Testis (tissue), 3 donors: ENCODE results near the gene PANX2. TPM values are rescaled to one million over a fixed set of nuclear protein-coding genes. Genes with fewer than 3 reads are reported as not detected.

Experiments used
- DNase-seq: peaks from one replicate; pipeline ENCODE4 v3.0.0-alpha.2; 2019
- H3K27ac ChIP-seq, 2 donors: fragments of 200-600 bp; sonication (generic); one replicate each; pipeline ENCODE4 v1.5.1; 2019
- H3K27me3 ChIP-seq: fragments of 200-600 bp; sonication (generic); one replicate; pipeline ENCODE4 v1.5.1; 2019
- H3K36me3 ChIP-seq: fragments of 200-600 bp; sonication (generic); one replicate; pipeline ENCODE4 v1.5.1; 2017; ENCODE audit warnings: low read depth; ENCODE audit errors: missing control alignments
- H3K4me1 ChIP-seq: fragments of 200-600 bp; sonication (generic); one replicate; pipeline ENCODE4 v1.5.1; 2019
- H3K4me3 ChIP-seq, 2 donors: fragments of 200-600 bp; sonication (generic); one replicate each; pipeline ENCODE4 v1.5.1; 2017 to 2019
- H3K9me3 ChIP-seq: fragments of 200-600 bp; sonication (generic); one replicate; pipeline ENCODE4 v1.5.1; 2017
- POLR2A ChIP-seq: fragments of 450-650 bp; IDR thresholded peaks from one replicate; pipeline ENCODE4 v1.6.1; 2017; ENCODE audit warnings: antibody characterized with exemption, mild to moderate bottlenecking, moderate library complexity
- WGBS, 2 donors: methylation state at CpG; one replicate each; pipeline ENCODE4 v1.1.5; 2018; 5-methylcytosine and 5-hydroxymethylcytosine counted together
- intact Hi-C: fragments of 100-400 bp; cut with DNase I; formaldehyde crosslinking; loops from one replicate; pipeline ENCODE4 v1.15.1; 2023; ENCODE audit warnings: low total_unique reads
- polyA plus RNA-seq: library from polyadenylated mRNA; stranded (reverse); fragments of 350-450 nt; fragmentation: Illumina TruSeq; extraction: RNeasy Lipid Tissue Mini Kit (QIAGEN cat#74804); gene quantifications from one replicate; pipeline ENCODE4 v1.2.3, GENCODE V29; 2014; ENCODE audit warnings: low read depth, low replicate concordance; ENCODE audit not compliant: insufficient read depth
- total RNA-seq, 2 donors: library from RNA; depleted of rRNA; stranded (reverse); fragments of >200 nt; gene quantifications; one replicate each; pipeline ENCODE4 v1.2.3, GENCODE V29; 2016
- TF ChIP-seq, protein P1 (sequence below), 3 experiments: fragments of 450-650 bp in 2 of 3; fragments of 200-600 bp in 1 of 3; sonication (generic) in 1 of 3; IDR thresholded peaks; one replicate each; pipeline ENCODE4 v1.5.1; 2016 to 2019; ENCODE audit warnings: antibody characterized with exemption in 3 of 3, mild to moderate bottlenecking in 2 of 3, moderate library complexity in 1 of 3

The PANX2 gene
- total and polyA plus RNA-seq, 3 donors from 2014 or later = 2.0 to 6.3 (median 5.3) TPM

DNA sequence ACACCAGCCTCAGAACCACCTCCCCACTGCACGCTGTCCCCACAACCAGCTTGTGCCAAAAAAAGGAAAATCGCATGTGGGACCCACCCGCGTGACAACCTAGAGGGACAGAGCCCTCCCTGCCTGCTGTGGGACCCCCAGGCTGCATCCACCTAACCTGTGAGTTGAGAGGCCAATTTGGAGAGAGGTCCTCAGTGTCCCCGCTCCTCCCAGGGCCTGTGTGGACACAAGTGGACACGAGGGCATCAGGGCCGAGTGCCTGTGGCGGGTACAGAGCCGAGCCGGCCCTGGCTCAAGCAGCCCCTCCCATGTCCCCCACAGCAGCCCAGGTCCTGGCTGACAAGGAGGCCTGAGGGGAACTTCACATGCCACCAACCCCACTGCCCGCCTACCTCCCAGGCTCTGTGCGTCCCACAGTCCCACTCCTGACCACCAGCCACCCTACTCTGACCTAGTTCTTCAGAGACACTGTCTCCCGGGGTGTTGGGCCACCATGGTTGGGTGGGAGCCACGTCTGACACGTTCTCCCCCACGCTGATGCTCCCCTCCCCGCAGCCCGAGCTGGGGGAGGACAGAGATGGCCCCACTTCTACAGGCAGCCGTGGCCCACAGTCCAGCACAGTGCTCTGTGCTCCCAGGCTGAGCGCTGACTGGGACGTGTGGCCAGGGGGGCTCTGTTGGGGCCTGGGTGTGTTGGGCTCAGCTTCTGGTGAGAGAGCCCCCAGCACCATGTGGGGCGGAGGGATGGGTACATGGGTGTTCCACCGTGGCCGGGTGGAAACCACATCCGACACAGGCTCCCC, 49.5 kb downstream of the PANX2 start:
- Histone ChIP-seq H3K4me3 (no peak overlapping the region), H3K27ac (no peak overlapping the region), H3K27me3 (no peaks in the 10 kb centered on the region), H3K36me3 (no peaks in the 10 kb centered on the region), H3K9me3 (no peaks in the 10 kb centered on the region), H3K4me1 (peaks cover 3% of the 10 kb centered on the region)
- intact Hi-C loops = no loop called here
- no peak for DNase-seq
- 83 to 84% methylated on average over 8 to 25 of the region's 25 CpGs for WGBS, 2 donors
- TF ChIP-seq POLR2A = no peak
- TF ChIP-seq, protein P1, sequence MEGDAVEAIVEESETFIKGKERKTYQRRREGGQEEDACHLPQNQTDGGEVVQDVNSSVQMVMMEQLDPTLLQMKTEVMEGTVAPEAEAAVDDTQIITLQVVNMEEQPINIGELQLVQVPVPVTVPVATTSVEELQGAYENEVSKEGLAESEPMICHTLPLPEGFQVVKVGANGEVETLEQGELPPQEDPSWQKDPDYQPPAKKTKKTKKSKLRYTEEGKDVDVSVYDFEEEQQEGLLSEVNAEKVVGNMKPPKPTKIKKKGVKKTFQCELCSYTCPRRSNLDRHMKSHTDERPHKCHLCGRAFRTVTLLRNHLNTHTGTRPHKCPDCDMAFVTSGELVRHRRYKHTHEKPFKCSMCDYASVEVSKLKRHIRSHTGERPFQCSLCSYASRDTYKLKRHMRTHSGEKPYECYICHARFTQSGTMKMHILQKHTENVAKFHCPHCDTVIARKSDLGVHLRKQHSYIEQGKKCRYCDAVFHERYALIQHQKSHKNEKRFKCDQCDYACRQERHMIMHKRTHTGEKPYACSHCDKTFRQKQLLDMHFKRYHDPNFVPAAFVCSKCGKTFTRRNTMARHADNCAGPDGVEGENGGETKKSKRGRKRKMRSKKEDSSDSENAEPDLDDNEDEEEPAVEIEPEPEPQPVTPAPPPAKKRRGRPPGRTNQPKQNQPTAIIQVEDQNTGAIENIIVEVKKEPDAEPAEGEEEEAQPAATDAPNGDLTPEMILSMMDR (IDR thresholded peaks at IDR 0.05) = no peak

DNA sequence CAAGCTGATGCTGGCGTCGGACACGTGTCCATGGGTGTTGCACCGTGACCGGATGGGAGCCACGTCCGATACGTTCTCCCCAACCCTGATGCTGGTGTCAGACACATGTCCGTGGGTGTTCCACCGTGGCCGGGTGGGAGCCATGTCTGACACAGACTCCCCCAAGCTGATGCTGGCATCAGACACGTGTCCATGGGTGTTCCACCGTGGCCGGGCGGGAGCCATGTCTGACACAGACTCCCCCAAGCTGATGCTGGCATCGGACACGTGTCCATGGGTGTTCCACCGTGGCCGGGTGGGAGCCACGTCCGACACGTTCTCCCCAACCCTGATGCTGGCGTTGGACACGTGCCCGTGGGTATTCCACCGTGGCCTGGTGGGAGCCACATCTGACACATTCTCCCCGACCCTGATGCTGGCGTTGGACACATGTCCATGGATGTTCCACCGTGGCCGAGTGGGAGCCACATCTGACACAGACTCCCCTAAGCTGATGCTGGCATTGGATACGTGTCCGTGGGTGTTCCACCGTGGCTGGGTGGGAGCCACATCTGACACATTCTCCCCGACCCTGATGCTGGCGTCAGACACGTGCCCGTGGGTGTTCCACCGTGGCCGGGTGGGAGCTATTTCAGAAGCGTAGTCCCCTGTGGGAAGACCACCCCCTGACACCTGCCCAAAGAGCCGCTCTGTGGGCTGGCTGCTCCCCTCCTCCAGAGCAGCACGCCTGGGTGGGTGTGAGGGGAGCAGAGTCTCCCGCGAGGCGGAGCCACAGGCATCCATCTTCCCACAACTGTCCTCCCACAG, 50.3 kb downstream of the PANX2 start:
- H3K36me3 ChIP-seq = no peaks in the 10 kb centered on the region
- no peaks in the 10 kb centered on the region for H3K9me3 ChIP-seq
- H3K4me3 ChIP-seq = no peak overlapping the region
- H3K4me1 ChIP-seq = no peaks in the 10 kb centered on the region
- no peaks in the 10 kb centered on the region for H3K27me3 ChIP-seq
- no peak overlapping the region for H3K27ac ChIP-seq
- WGBS, 2 donors = 87 to 92% methylated on average over 19 to 45 of the region's 45 CpGs
- intact Hi-C loops = no loop called here
- no peak for DNase-seq
- TF ChIP-seq POLR2A = no peak
- TF ChIP-seq, protein P1 (IDR thresholded peaks at IDR 0.05) = no peak

DNA sequence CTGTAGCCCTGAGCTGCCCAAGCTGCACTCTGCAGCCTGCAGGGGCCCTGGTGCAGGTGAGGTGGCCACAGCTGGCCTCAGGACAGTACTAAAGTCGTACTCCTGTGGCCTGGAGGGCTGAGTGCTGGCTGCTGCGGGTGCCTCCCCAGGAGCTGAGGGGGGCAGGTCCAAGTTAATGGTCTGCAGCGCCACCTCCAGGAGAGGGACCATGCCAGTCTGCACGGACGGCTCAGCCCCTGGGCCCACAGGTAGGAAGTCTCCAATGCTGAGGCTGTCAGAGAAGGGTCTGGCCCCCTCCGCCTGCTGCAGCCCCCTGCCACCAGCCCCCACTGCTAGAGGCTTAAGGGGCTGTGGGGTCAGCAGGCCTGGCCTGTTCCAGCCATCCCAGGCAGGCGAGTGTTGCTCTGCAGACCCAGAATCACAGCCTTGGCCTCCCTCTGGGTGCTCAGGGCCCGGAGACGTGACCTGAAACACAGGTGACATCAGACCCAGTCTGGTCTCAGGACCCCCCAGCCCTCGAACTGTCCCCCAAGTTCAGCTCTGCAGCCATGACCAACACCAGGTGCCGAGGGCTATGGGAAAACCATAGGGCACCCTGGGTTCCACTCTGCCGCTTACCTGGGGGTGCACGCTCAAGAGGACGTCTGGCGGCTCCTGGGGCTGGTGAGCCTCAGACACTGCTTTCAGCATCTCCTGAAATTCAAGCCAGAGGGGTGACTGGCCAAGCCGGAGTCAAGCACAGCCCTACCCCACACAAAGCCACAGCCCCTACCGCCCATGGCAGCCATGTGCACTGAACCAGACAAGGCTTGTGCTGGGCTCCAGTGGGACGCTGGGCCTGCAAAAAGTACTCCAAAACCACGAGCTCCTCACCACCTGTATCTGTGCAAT, 51.1 kb downstream of the PANX2 start:
- intact Hi-C loops = no loop called here
- Histone ChIP-seq H3K4me3 (no peak overlapping the region), H3K27me3 (no peaks in the 10 kb centered on the region), H3K36me3 (no peaks in the 10 kb centered on the region), H3K4me1 (no peaks in the 10 kb centered on the region), H3K9me3 (no peaks in the 10 kb centered on the region), H3K27ac (no peak overlapping the region)
- TF ChIP-seq, protein P1 (IDR thresholded peaks at IDR 0.05) = no peak
- no peak for TF ChIP-seq POLR2A
- DNase-seq = no peak
- 89 to 90% methylated on average over 10 to 19 of the region's 19 CpGs for whole genome bisulfite sequencing, 2 donors

DNA sequence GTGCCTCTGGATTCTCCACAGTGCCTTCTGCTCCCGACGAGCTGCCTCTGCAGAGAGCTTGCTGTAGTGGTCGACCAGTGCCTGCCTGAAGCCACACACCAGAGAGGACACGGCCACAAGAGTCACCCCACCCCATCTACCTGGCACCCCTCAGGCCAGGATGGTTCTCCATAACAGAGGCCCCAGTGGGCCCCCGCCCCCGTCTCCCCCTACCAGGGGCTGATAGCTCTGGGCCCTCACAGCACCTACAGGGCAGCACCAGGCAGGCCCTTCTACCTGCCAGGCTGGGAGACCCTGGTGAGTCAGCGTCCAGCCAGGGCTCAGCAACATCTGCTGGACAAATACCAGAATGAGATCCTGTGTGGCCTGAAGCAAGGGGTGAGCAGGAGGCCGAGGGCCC, 52.0 kb downstream of the PANX2 start:
- no peak for DNase-seq
- Histone ChIP-seq H3K36me3 (no peaks in the 10 kb centered on the region), H3K27ac (no peak overlapping the region), H3K4me3 (no peak overlapping the region), H3K27me3 (no peaks in the 10 kb centered on the region), H3K9me3 (no peaks in the 10 kb centered on the region), H3K4me1 (no peaks in the 10 kb centered on the region)
- no peak for TF ChIP-seq POLR2A
- TF ChIP-seq, protein P1 (IDR thresholded peaks at IDR 0.05) = no peak
- intact Hi-C loops = no loop called here
- 85 to 88% methylated on average over 6 to 8 of the region's 8 CpGs for WGBS, 2 donors
